GM19239 (cell line): ENCODE data around the gene TLDC2.
A peak's percentile ranks its signal among the peaks of the same experiment; 100 is the strongest.
"Not testable (repeated sequence)": the region's sequence is repeated elsewhere in the genome, so short reads cannot be mapped to it uniquely, and the experiment has no call there.

ENCODE experiments used
- DNase-seq: peaks from one replicate; pipeline ENCODE4 v3.0.0; 2011; ENCODE audit warnings: low spot score; ENCODE audit not compliant: insufficient read length
- FAIRE-seq: peaks from 2 replicates; lab custom pipeline; 2011; peaks lifted over from hg19 to GRCh38; lab: Jason Lieb, UNC

The TLDC2 gene

GRCh38 chr20:36895036-36895435 is 19.1 kb downstream of the TLDC2 start:
- FAIRE-seq (no peak), DNase-seq (no peak)

- no peak for FAIRE-seq
- DNase-seq: no peak
These were observed 28.8 kb downstream of the TLDC2 start for GRCh38 chr20:36904690-36905089.

DNA sequence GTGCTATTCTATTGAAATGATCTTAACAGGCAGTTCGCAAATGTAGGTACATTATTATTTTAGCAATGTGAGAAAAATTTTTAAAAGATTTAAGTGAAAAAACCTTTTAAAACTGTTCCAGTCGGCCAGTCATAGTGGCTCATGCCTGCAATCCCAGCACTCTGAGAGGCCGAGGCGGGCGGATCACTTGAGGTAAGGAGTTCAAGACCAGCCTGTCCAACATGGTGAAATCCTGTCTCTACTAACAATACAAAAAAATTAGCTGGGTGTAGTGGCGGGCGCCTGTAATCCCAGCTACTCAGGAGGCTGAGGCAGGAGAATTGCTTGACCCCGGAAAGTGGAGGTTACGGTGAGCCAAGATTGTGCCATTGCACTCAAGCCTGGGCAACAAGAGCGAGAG is 29.6 kb downstream of the TLDC2 start:
- not testable (repeated sequence) for DNase-seq, FAIRE-seq

DNA sequence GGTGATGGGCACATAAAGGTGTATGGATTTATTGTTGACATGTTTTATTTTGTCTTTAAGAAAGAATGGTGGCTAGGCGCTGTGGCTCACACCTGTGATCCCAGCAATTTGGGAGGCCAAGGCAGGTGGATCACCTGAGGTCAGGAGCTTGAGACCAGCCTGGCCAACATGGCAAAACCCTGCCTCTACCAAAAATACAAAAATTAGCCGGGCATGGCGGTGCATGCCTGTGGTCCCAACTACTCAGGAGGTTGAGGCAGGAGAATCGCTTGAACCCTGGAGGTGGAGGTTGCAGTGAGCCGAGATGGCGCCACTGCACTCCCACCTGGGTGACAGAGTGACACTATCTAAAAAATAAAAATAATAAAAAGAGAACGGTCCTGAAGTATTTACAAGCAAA is 30.1 kb downstream of the TLDC2 start:
- FAIRE-seq, DNase-seq: not testable (repeated sequence)

DNA sequence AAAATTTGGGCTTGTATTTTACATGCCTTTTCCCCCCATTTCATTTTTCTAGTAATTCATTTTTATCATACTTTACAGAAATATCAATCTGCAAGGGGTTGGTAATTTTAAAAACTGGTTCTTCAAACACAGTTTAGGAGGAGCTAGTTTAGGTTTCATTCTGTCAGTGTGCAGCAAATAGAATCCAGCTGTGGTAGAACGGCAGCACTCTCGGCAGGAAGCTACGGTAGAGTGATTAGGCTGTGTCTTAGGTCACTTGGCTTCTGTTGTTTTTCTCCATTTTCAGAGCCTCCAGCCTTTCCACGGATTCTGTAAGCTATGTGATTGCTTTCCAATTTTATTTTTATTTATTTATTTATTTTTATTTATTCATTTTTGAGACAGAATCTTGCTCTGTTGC is 32.7 kb downstream of the TLDC2 start:
- peak; percentile 82 for FAIRE-seq

GRCh38 chr20:36916199-36916598 is 40.3 kb downstream of the TLDC2 start:
- no peak for FAIRE-seq
- DNase-seq: no peak

More for the DNA sequence above, 32.7 kb downstream of the TLDC2 start:
- peak; percentile 15 for DNase-seq

GRCh38 chr20:36917240-36917639 is 41.3 kb downstream of the TLDC2 start:
- FAIRE-seq (no peak), DNase-seq (no peak)

DNA sequence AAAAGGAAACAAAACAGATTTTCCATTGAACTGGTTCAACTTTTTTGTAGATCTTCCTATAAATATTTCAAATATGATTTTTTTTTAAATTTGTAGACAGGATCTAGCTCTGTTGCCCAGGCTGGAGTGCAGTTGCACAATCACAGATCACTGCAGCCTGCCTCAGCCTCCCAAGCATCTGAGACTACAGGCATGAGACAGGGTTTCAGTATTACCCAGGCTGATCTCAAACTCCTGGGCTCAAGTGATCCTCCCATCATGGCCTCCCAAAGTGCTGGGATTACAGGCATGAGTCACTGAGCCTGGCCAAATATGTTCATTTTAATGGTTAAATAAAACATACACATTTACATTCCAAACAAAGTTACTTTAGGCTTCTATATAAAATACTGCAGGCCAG is 42.0 kb downstream of the TLDC2 start:
- DNase-seq (no peak), FAIRE-seq (no peak)

GRCh38 chr20:36919715-36920333 is 43.9 kb downstream of the TLDC2 start:
- DNase-seq (peak; percentile 42), FAIRE-seq (peak; percentile 75)

DNA sequence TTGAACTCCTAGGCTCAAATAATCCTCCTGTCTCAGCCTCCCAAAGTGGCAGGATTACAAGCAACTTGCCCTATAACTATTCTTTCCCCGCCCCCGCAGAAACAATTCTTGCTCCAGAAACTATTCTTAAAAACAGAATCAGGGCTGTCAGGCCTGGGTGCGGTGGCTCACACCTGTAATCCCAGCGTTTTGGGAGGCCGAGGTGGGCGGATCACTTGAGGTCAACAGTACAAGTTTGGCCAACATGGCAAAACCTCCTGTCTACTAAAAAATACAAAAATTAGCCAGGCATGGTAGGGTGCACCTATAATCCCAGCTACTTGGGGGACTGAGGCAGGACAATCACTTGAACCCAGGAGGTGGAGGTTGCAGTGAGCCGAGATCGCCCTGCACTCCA is 44.4 kb downstream of the TLDC2 start:
- FAIRE-seq: no peak
- no peak for DNase-seq

GRCh38 chr20:36924167-36925045 is 48.5 kb downstream of the TLDC2 start:
- FAIRE-seq (no peak), DNase-seq (no peak)

DNA sequence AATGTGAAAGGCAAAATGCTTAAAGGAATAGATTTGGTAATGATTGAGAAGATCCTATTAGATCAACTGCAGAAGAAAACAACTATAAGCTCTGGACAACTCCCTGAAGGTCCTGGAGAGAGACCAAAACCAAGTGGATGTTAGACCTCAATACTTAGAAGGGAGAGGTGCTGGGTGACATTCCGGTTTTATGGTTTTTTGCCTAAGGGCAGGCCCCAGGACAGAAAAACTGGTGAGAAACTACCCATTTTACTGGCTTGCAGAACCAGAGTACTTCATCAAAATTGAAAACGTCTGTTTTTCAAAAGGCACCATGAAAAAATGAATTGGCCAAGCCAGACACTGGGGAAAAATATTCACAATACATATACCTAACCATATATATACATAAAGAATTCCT is 49.3 kb downstream of the TLDC2 start:
- DNase-seq (no peak), FAIRE-seq (no peak)

DNA sequence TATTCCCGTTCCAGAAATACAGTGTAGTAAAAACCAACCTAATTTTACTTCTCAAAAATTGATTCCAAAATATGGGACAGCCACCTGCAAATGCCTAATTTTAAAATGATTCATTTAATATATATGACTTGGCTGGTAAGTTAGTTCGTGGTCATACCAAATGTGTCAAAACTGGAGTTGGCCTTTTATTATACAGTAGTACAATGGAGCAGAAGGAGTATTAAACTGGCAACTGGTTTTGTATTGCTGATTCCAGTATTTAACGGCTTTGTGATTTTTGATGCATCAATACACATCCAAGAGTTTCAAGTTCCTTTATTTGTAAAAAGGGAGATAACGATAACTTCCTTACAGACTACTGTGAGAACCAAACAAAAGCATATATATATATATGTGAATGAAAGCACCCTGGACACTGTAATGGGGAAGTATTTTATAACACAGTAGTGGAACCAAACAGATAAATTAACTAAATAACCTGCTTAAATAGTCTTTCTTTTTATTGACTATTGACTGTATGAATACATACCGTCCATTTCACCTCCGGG is 50.8 kb downstream of the TLDC2 start:
- FAIRE-seq (no peak), DNase-seq (no peak)

- DNase-seq (no peak), FAIRE-seq (no peak)
These were observed 51.8 kb downstream of the TLDC2 start for GRCh38 chr20:36927704-36928103.

DNA sequence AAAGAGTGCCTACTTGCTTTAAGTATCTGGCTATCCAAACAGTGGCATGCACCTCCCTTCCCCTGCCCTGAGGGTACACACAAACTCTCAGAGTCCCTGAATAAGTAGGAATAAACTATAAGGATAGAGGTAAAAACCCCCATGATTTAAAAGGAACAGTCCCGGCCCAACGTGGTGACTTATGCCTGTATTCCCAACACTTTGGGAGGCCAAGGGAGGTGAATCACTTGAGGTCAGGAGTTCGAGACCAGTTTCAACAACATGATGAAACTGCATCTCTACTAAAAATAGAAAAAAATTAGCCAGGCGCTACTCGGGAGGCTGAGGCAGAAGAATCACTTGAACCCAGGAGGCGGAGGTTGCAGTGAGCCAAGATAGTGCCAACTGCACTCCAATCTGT is 53.4 kb downstream of the TLDC2 start:
- FAIRE-seq (peak; percentile 28), DNase-seq (no peak)

- FAIRE-seq: no peak
These were observed 53.8 kb downstream of the TLDC2 start for GRCh38 chr20:36929691-36930090.

DNA sequence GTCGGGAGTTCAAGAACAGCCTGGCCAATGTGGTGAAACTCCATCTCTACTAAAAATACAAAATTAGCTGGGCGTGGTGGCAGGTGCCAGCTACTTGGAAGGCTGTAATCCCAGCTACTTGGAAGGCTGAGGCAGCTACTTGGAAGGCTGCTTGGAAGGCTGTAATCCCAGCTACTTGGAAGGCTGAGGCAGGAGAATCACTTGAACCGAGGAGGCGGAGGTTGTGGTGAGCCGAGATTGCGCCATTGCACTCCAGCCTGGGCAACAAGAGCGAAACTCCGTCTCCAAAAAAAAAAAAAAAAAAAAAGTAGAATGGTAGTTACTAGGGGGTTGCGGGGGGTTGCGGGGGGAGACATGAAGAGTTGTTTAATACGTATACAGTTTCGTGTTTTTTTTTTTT is 56.1 kb downstream of the TLDC2 start:
- DNase-seq, FAIRE-seq: not testable (repeated sequence)

More at GRCh38 chr20:36929691-36930090, 53.8 kb downstream of the TLDC2 start:
- DNase-seq: no peak

DNA sequence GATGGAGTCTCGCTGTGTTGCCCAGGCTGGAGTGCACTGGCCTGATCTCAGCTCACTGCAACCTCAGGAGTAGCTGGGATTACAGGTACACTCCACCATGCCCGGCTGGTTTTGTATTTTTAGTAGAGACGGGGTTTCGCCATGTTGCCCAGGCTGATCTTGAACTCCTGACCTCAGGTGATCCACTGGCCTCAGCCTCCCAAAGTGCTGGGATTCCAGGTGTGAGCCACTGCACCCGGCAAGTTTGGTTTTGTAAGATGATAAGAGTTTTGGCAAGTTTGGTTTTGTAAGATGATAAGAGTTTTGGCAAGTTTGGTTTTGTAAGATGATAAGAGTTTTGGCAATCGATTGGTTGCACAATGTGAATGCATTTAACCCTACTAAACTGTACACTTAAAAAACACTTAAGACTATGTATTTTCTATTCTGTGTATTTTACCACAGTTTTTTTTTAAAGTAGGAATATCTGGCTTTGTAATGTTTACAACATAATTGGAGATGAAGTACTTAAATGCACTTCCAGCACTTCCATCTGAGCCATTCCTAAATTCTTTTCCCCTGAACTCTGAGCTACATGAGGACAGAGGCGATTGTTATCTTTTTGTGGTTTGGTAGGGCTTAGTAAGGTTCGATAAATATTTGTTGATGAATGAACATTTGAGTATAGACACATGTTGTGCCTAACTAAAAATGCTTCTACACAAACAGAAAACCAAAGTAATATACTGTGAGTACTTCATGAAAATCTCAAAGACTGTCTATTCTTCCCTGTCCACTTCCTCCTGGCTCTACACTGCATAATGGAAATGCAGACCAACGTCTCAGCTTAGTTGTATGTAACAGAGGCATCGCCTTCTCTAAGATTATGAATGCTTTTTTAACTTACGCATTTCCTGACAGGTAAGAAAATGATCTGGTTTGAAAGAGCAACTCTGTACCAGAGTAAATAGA is 56.8 kb downstream of the TLDC2 start:
- FAIRE-seq: no peak
- DNase-seq: no peak

- DNase-seq, FAIRE-seq: not testable (repeated sequence)
These were observed 57.6 kb downstream of the TLDC2 start for GRCh38 chr20:36933571-36933970.

DNA sequence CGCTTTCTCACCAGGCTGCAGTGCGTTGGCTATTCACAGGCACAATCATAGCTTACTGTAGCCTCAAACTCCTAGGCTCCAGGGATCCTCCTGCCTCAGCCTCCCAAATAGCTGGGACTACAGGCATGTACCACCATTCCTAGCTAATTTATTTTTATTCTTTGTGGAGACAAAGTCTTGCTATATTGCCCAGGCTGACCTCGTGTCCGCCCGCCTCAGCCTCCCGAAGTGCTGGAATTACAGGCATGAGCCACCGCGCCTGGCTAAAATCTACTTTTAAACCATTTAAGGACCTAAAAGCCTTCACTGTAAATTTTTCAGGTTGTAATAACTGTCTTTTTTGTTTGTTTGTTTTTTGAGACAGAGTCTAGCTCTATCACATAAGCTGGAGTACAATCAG is 60.4 kb downstream of the TLDC2 start:
- DNase-seq (no peak), FAIRE-seq (no peak)
